ENCODE results near the gene CERCAM.
"Not testable (repeated sequence)": the region's sequence is repeated elsewhere in the genome, so short reads cannot be mapped to it uniquely, and the experiment has no call there.

Gene CERCAM

DNA sequence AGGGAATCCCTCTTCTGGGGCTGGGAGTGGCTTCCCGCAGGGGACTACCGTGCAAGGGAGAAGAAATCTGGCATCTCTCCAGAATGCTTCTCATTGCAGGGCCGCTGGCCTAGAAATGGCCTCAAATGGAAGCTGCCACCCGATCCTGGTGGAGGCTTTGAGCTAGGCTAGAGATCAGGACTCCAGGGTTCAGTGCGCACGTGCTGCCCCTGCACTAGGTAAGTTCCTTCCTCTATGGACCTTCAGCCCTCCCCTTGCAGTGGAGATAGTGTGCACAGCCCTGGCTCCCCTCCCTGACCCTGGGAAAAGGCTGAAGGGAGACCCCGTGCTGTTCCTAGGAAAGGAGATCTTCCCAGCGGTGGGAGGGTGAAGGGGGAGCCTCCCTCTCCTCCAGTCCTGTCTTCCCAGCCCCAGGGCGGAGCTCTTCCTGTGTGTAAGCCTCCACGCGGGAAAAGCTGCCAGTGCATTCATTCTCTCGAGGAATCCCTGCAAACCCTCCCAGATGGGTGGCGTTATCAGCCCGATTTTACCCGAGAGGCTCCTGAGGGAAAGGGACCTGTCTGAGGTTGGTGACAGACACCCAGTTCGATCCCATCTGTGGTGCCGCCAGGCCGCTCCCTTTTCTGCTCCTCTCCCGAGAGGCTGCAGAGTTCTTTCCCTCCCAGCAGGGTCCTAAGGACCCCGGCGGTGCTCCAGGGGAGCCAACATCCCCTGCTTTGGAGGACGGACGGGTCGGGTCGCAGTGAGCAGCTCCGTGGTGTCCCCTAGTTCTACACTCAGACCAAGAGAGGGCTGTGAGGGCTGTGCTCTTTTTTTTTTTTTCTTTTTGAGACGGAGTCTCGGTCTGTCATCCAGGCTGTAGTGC, 1.4 kb upstream of the CERCAM start:
- DNase-seq: peak; percentile 70

DNA sequence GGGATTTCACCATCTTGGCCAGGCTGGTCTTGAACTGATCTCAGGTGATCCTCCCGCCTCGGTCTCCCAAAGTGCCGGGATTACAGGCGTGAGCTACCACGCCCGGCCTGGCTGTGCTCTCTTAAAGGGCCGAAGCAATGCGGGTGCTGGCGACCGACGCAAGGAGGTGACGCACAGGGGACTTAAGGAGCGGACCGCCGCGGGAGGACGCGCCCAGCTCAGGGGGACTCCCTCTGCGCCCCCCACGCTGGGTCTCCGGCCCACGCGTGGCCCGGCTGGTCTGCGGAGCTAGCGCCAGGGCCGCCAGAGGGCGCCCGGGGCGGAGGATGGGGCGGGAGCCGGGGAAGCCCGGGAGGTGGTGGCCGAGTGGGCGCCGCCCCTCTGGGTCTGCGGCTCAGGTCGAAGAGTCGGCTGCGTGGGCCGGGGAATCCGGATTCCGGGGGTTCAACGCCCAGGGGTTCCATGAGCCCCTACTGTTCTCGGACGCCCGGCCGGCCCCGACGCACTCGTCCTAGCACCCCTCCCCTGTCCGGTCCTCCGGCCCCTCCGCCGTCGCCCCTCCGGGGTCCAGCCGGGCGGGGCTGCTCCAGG, 502 bp upstream of the CERCAM start:
- DNase-seq: peak; percentile 53

DNA sequence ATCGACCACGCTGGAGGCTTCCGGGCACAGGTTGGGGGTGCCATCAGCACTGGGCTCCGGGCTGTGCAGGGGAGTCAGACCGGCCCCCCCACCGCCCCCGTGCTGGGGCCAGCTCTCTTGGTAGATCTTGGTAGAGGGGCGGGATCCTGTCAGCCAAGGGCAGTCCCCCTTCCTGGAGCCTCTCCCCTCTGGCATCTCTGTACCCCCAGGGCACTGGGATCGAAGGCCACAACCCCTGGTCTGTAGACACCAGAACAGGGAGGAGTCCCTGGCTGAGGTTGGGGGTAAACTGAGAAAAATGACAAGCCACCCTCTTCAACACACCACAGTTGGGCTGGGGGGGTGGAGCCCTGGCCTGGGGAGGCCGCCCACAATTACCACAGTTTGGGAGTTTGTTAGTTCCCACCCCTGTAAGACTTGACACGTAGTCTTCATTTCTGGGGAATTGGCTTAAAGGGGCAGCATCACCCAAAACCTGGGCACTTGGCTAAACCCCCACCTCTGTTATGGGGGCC, 882 bp downstream of the CERCAM start:
- no peak for DNase-seq

DNA sequence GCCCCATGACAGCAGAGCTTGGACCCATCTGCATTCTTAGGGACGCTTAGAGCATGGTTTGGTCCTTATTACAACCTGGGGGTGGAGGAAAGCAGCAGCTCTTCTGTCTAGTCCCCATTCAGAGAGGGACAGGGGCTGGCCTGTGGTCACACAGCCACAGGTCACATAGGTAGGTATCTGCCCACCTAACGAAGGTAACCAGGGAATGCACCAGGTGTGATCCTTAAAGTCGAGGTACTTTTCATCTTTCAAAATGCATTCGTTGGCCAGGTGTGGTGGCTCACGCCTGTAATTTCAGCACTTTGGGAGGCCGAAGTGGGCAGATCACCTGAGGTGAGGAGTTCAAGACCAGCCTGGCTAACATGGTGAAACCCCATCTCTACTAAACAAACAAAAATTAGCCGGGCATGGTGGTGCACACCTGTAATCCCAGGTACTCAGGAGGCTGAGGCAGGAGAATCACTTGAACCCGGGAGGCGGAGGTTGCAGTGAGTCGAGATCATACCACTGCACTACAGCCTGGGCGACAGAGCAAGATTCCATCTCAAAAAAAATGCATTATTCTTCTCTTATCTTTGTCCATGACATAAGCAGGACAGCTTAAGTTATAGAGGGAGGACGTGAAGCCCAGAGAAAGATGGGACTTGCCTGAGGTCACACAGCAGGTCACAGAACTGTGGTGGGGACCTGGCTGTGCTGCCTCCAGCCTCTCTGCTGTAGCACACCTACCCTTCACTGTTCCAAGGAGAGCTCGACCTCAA, 1.5 kb downstream of the CERCAM start:
- not testable (repeated sequence) for DNase-seq

DNA sequence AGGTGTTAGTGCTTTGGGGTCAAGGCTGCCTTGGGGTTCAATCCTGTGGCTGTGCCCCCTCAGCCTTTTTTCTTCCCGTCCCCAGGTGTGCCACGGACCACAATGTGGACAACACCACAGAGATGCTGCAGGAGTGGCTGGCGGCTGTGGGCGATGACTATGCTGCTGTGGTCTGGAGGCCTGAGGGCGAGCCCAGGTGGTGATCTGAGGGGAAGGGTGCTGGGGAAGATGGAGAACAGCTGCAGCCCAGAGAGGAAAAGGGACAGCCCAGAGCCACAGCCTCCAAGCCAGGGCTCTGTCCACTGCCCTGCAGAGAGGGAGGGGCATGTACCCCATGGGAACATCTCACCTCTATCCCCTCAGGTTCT, 2.1 kb downstream of the CERCAM start:
- no peak for DNase-seq

DNA sequence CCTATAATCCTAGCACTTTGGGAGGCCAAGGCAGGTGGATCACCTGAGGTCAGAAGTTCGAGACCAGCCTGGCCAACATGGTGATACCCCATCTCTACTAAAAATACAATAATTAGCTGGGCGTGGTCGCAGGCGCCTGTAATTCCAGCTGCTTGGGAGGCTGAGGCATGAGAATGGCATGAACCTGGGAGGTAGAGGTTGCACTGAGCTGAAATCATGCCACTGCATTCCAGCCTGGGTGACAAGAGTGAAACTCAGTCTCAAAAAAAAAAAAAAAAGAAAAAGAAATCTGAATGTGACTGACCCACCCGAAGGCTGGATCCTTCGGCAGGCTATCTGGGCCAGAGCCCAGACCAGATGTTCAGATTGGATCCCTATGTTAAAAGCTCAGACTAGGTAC, 2.7 kb downstream of the CERCAM start:
- not testable (repeated sequence) for DNase-seq

DNA sequence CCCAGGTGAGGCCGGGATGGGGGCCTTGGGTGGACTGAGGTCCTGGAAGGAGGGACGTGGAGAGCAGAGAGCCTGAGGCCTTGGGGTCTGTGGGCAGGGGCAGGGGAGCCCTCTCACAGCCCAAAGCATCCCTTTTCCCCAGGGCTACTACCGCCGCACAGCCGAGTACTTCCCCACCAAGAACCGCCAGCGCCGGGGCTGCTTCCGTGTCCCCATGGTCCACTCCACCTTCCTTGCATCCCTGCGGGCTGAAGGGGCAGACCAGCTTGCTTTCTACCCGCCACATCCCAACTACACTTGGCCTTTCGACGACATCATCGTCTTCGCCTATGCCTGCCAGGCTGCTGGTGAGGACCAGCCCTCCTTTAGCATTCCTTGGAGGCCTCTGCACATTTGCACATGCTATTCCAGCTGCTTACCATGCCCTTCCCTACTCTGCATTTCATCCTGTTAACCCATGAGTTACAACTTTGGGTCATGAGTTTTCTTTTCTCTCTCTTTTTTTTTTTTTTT, 3.7 kb downstream of the CERCAM start:
- DNase-seq: no peak

DNA sequence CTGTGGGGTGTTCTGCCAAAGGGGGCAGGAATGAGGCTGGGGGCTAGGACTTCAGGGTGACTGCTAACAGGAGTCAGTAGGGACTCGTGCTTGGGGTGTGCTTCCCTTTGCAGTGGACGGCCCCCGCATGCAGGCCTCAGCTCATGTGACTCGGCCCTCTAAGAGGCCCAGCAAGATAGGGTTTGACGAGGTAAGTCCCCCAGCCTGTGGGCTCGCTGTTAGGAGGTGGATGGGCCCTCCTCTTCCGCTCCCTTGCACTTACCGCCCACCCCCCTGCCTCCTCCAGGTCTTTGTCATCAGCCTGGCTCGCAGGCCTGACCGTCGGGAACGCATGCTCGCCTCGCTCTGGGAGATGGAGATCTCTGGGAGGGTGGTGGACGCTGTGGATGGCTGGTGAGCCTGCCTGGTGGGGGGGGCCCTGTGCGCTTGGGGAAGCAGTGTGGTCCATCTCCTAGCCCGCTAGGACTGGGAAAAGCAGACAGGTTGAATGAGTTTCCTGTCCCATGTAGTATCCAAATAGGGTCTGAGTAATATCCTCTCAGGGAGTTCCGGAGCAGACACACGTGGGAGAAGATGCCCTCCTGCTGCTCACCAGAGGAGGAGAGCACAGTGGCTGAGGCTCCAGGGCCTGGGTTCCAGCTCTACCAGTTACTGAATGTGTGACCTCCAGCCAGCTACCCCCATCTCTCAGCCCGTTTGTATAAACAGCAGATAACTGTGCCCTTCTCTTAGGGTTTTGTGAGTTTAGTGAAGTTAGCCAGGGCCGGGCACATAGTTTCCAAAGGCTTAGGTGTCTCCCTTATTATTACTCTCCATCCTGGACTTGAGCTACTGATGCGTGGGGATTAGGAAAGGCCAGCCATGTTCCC, 8.2 kb downstream of the CERCAM start:
- no peak for DNase-seq

DNA sequence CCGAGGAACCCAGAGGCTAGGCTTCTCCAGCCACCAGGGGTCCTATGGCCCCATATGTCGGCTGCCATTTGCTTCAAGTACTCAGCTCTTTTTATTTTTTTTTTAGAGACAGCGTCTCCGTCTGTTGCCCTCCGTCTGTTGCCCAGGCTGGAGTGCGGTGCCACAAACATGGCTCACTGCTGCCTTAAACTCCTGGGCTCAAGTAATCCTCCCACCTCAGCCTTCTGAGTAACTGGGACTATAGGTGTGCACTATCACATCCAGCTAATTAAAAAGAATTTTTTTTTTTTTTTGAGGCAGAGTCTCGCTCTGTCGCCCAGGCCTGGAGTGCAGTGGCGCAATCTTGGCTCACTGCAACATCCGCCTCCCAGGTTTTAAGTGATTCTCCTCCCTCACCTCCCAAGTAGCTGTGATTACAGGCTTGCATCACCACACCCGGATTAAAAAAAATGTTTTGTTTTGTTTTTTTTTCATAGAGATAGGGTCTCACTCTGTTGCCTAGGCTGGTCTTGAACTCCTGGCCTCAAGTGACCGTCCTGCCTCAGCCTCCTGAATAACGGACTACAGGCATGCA, 8.9 kb downstream of the CERCAM start:
- DNase-seq: no peak

DNA sequence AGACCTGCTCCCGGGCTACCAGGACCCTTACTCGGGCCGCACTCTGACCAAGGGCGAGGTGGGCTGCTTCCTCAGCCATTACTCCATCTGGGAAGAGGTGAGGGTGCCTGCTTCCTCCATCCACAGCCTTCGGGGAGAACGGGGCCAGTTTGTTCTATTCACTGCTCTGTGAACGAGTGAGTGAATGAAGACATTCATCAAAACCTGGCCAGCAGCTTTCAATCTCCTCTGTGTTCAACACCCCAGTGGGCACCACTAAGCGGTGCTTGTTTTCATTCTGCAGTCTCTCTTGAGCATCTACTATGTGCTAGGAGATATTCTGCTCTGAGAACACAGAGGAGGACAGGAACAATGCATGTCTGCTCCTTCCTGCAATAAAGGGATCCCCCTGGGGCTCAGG, 10.6 kb downstream of the CERCAM start:
- DNase-seq: no peak

DNA sequence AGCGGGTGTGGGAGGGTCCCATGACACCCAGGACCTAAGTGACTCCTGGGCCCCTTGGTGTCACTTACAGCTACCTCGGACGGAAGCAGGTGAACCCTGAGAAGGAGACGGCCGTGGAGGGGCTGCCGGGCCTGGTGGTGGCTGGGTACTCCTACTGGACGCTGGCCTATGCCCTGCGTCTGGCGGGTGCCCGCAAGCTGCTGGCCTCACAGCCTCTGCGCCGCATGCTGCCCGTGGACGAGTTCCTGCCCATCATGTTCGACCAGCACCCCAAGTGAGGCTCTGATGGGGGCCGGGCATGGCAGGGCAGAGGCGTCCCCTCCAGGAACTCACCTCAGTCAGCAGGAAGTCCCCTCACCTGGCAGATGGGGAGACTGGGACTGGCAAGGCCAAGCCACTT, 13.7 kb downstream of the CERCAM start:
- no peak for DNase-seq

DNA sequence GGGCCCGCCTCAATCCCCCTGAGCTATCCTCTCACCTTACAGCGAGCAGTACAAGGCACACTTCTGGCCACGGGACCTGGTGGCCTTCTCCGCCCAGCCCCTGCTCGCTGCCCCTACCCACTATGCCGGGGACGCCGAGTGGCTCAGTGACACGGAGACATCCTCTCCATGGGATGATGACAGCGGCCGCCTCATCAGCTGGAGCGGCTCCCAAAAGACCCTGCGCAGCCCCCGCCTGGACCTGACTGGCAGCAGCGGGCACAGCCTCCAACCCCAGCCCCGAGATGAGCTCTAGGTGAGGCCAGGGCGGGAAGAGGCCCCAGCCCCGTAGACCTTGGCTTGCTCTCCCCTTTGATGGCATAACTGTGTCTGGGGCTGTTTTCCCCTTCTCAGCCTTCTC, 15.0 kb downstream of the CERCAM start:
- no peak for DNase-seq

DNA sequence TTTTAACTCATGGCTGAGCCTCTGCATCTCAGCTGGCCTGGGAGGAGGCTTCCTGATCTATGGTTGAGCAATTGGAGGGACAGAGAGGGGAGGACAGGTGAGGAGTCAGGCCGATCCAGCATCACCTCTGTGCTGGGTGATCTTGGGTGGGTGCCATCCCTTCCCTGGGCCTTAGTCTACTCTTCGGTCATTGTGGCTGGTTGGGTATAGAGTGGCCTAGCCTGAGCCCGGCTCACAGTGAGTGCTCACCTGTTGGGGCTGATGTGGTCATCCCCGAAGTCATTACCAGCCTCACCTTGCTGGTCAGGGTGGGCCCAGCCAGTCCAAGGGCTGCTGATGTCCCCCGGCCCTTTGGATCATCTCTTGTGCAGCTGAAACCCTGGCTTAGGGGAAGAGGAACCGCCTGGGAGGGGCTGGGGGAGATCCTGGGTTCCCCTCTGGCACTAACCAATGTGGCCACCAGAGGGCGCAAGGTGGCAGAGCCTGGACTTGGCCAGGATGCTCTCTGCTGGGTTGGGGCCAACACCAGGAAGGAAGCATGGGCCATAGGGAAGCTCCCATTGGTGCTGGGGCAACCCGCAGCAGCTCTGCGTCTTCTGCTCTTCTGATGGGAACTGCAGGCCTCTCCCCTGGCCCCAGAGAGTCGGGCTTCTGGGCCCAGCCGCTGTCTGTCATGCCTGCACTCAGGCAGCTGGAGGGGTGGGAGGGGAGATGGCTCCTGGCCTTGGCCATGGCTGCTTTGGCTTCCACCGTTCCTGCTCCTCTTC, 17.9 kb downstream of the CERCAM start:
- peak; percentile 72 for DNase-seq

DNA sequence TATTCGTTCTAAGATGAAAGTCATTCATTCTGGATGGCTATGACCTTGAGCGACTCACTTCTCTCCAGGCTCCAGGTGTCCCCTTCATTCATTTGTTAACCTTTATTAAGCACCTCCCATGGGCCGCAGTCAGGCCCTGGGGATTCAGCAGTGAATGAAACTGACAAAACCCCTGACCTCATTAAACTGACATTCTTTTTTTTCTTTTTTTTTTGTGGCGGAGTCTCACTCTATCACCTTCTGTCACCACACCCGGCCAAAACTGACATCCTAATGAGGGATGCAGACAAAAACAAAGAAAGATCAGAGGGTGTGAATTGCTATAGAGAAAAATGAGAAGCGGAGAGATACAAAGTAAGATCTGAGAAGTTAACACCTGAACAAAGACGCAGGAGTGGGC, 18.6 kb downstream of the CERCAM start:
- DNase-seq: no peak

DNA sequence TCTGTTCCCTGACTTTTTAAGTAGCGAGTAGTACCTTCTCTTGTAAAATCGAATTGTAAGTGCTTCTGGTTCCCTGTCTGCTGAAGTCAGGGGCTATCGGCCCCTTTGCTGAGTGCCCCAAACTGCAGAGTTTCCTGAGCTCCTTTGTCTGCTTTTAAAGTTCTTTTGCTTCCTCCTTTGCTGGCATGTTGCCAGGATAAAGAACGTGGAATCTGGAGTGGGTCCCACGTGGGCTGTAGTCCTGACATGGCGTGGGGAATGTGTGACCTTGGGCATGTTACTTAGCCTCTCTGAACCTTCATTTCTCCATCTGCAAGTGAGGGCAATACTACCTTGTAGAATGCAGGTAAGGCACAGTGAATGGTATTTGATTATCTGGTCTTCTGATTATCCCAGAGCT, 21.5 kb downstream of the CERCAM start:
- no peak for DNase-seq

DNA sequence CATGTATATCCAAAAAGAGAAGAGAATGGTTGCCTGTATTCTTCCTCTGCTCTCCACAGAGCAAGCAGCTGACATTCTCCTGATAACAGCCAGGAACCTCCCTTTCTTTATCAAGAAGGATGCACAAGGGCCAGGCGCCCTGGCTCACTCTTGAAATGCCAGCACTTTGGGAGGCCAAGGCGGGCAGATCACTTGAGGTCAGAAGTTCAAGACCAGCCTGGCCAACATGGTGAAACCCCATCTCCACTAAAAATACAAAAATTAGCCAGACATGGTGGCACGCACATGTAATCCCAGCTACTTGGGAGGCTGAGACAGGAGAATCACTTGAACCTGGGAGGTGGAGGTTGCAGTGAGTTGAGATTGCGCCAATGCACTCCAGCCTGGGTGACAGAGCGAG, 25.8 kb downstream of the CERCAM start:
- not testable (repeated sequence) for DNase-seq

DNA sequence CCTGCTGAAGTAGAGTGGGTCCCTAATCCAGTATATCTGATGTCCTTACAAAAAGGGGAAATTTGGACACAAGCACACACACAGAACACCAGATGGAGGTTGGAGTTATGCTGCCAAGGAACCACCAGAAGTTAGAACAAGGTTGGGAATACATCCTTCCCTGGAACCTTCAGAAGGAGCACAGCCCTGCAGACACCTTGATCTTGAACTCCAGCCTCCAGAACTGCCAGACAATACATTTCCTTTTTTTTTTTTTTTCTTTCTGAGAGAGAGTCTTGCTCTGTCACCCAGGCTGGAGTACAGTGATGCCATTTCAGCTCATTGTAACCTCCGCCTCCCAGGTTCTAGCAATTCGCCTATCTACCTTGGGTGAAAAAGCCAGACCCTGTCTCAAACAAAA, 28.1 kb downstream of the CERCAM start:
- no peak for DNase-seq

DNA sequence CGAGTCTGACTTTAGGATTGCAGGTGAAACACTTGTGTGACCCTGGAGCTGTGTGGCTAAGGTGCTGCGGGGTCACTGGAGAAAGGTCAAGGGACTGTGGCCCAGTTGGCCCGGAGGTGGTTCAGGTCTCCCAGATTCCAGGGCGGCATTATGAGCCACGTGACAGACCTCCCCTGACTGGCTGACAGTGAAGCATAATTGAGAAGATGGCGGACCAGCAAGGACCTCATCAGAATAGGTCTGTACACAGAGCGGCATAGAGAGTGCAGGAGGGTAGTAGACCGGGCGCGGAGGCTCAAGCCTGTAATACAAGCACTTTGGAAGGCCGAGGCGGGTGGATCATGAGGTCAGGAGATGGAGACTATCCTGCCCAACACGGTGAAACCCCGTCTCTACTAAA, 34.3 kb downstream of the CERCAM start:
- no peak for DNase-seq

DNA sequence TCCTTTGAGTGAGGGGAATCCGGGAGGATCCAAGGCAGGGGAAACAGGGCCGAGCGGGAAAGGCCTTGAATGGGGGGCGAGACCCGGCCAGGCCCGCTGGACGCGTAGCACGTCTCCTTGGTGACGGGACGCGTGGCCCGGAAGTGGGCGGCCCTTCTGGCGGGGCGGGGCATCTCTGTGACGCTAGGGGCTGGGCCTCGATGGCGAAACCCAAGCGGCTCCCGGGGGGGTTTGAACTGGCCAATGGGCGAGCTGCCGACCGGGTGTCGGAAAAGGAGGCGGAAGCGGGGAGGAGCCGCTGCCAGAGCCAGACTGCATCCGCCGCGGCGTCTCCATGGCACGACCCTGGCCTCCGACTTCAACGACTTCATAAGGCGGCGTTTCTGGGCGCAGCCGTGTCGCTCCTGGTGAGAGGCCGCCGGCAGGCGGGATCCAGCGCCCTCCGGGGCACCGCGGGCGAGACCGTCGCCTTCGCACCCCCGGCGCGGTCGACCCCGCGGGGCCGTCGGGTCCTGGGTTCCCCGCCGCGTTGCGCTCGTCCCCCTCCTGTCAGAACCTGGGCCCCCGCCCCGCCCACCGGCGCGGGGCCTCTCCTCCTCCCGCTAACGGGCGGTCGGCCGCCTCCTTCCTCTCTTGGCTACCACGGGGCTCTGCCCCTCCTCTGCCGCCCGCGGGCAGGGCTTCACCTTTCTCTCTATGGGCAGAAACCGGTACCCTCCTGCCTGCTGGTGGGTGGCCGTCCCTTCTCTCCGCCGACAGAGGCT, 35.4 kb downstream of the CERCAM start, which contains the start of gene ODF2:
Gene ODF2, plus strand, starts transcription at position 158 of the 764 bp plus-strand sequence. Its CDS starts 86 bp downstream, at position 244.
- peak; percentile 96 for DNase-seq

DNA sequence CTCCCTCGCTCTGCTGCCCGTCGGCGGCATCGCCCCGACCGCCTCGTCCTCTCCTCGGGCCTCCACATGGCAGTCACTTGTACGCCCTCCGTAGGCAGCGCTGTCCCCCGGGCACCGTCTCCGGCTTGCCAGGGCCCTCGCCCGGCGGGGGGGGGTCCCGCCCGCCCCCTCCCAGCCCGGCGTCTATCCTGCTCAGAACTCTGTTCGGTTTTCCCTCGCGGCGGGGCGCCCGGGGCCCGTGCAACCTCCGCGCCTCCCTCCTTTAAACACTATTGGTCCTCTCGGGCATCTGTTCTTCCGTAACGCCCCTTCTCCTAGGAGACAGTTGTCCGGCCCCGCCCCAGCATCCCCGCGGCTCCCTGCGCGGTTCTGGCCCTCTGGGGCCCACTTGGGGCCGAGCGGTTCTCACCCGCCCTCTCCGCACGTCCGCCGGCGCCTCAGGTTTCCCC, 36.0 kb downstream of the CERCAM start:
- DNase-seq: peak; percentile 71
